ENCODE data around the gene ITPR2.

GRCh38 chr12:26843311-26843710 lies 10.3 kb upstream of the ITPR2 start:
- TF ChIP-seq CTCF (CRISPR knock-in tag; IDR thresholded peaks at IDR 0.05): no peak
- TF ChIP-seq, protein P1, sequence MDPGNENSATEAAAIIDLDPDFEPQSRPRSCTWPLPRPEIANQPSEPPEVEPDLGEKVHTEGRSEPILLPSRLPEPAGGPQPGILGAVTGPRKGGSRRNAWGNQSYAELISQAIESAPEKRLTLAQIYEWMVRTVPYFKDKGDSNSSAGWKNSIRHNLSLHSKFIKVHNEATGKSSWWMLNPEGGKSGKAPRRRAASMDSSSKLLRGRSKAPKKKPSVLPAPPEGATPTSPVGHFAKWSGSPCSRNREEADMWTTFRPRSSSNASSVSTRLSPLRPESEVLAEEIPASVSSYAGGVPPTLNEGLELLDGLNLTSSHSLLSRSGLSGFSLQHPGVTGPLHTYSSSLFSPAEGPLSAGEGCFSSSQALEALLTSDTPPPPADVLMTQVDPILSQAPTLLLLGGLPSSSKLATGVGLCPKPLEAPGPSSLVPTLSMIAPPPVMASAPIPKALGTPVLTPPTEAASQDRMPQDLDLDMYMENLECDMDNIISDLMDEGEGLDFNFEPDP (CRISPR knock-in tag; conservative IDR thresholded peaks at IDR 0.05): no peak
- TF ChIP-seq MXI1 (IDR thresholded peaks at IDR 0.05; ENCODE audit: borderline replicate concordance, low read depth, low read length): no peak
- TF ChIP-seq POLR2AphosphoS5 (IDR thresholded peaks at IDR 0.05; ENCODE audit: low read depth, low read length): no peak
- TF ChIP-seq BRCA1 (CRISPR knock-in tag; IDR thresholded peaks at IDR 0.05): no peak
- TF ChIP-seq RFX5 (IDR thresholded peaks at IDR 0.05; ENCODE audit: low read depth, low read length): no peak
- TF ChIP-seq SIN3B (IDR thresholded peaks at IDR 0.05; ENCODE audit: low read length): no peak
